GM21367 (cell line): ENCODE measurements around the gene EIF4EBP2.
A peak's percentile ranks its signal among the peaks of the same experiment; 100 is the strongest.

Source experiments
- ATAC-seq: cut with Tn5 transposase; IDR thresholded peaks from one replicate; pipeline ENCODE4 v1.9.1; 2021; ENCODE audit not compliant: unreplicated experiment

Gene EIF4EBP2, protein sequence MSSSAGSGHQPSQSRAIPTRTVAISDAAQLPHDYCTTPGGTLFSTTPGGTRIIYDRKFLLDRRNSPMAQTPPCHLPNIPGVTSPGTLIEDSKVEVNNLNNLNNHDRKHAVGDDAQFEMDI

DNA sequence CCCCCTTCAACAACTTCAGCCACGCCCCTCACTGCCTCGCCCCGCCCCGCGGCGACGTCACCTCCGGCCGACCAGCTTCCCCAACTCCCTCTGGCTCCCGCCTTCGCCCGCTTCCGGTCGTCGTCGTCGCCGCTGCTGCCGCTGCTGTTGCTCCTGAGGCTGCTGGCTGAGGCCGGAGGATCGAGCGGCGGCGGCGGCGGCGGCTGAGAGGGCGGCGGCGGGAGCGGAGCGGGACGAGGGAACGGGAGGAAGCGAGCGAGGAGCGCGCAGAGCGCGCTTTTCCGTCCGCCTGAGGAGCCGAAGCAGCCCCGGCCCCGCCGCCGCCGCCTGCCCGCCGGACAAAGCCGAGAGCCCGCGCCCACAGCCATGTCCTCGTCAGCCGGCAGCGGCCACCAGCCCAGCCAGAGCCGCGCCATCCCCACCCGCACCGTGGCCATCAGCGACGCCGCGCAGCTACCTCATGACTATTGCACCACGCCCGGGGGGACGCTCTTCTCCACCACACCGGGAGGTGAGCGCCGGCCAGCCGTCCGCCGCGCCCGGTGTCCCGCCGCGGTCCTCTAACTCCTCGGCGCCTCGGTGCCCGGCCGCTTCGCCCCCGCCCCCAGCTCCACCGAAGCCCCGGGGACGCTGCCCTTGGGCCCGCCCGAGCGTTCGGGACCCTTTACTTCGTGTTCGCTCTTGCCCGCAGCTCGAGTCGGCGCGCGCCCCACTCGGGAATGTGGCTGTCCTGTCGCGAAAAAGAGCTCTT lies at the start of gene EIF4EBP2:
Gene EIF4EBP2 (plus strand): TSS at position 110 of the 751 bp plus-strand sequence. CDS start 257 bp downstream, at position 367.
- ATAC-seq: peak; percentile 78

DNA sequence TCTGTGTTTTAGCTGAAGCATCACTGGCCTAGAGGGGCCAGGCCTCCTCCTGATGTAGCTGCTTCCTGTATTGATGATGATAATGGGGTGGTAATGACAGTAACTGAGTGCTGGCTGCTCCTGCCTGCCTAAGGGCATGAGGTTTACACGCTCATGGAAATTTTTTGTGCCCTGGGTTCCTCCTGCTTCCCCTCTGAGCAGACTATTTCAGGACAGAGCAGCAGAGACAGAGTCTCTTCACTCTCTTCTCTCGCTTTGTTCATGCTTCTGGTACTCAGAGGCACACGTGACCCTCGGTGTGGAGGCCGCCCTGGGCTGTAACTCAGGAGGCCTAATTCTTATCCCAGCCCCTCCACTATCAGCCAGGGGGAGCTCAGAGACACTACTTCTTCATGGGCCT lies 49.4 kb upstream of the EIF4EBP2 start:
- ATAC-seq: no peak

DNA sequence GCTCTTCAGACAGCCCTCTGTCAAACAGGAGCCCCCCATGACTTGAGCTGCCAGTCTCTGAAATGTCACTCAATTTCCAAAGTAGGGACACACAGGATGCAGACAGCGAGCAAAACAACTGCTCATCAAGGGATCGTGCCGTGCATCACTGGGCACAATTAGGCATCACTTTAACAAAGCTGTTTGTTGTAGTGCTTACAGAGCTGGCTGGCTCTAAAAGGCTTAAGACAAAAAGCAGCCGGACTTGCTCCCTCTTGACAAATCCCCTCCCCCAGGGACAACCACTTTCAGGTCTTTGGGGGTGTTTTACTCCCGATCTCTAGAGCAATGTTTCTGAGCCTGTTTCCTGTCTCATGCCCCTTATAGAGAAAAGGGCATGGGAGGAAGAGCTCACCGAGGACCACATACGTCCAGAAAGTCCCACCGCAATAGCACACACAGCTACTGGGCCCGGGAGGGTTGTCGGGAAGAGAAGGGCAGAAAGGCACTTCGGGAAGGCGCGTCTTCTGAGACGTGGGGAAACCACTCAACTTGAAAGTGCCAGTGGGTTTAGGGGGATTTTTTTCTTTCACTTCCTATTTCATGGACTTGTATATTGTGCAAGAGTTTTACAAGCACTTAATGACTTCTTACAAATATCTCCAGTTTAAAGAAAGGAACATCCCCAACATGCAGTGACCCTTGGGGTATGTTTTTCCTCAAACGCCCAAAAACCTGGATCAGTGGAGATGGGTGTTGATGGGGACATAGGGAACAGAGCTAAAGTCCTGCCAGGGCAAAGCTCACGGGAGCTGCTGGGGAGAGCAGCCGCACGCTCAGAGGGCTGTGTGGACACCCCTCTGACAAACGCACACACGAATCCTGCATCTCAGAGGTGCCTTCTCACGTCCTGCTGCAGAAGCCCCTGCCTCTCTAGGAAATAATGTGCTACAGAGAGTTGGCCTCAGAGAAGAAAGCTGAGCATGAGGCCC lies 48.6 kb upstream of the EIF4EBP2 start:
- peak; percentile 59 for ATAC-seq

DNA sequence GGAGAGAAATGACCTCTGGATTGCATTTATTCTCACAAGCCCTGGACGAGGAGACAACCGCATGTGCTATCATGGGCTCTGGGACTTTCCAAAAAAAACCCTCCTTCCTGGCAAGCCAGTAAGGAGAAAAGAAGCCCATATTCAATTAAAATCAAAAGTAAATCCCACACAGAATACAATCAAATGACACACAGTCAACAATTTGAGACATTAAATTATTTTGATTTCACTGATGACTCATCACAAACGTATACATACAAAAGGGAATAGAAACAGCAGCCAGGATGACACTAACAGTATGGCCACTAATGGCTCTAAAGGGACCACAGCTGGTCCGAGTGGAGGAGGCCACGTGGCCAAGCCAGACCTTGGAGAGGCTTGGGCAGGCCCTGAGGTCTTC lies 46.4 kb upstream of the EIF4EBP2 start:
- ATAC-seq: no peak

DNA sequence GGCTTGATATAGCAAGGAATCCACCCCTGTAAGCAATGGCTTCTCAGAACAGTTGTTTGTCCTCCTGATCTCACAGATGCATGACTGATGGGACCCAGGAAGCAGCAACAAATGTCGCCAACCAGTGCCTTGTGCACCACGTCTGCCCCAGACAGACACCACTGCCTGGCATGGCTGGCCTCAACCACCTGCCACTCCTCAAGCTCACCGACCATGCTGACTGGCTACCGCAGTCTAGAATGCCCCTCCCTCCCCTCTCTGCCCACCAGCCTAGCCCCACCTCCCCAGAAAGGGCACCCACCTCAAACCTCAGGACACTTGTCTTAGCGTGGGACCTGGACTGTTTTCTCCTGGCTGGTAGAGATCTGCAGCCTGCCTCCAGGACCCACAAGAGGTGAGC lies 45.5 kb upstream of the EIF4EBP2 start:
- ATAC-seq: no peak

DNA sequence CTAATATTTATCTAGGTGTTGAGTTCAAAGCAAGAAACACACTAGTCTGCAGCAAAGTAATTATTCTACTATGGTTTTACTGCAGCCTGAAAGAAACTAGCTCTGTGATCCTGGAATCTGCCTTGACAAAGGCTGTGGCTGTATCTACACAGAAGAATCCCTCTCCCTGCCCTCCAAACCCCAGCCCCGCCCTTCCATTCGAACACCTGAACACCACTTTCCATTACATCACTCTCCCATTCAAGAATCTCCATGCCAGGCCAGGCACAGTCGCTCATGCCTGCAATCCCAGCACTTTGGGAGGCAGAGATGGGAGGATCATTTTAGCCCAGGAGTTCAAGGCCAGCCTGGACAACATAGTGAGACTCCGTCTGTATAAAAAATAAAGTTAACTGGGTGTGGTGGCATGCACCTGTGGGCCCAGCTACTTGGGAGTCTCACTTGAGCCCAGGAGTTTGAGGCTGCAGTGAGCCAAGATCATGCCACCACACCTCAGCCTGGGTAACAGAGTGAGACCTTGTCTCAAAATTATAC lies 44.9 kb upstream of the EIF4EBP2 start:
- ATAC-seq: no peak

GRCh38 chr10:70360215-70360614 lies 43.7 kb upstream of the EIF4EBP2 start:
- ATAC-seq: no peak

- no peak for ATAC-seq
Measured at GRCh38 chr10:70362328-70362727, 41.6 kb upstream of the EIF4EBP2 start.

GRCh38 chr10:70363292-70363691 lies 40.7 kb upstream of the EIF4EBP2 start:
- no peak for ATAC-seq

DNA sequence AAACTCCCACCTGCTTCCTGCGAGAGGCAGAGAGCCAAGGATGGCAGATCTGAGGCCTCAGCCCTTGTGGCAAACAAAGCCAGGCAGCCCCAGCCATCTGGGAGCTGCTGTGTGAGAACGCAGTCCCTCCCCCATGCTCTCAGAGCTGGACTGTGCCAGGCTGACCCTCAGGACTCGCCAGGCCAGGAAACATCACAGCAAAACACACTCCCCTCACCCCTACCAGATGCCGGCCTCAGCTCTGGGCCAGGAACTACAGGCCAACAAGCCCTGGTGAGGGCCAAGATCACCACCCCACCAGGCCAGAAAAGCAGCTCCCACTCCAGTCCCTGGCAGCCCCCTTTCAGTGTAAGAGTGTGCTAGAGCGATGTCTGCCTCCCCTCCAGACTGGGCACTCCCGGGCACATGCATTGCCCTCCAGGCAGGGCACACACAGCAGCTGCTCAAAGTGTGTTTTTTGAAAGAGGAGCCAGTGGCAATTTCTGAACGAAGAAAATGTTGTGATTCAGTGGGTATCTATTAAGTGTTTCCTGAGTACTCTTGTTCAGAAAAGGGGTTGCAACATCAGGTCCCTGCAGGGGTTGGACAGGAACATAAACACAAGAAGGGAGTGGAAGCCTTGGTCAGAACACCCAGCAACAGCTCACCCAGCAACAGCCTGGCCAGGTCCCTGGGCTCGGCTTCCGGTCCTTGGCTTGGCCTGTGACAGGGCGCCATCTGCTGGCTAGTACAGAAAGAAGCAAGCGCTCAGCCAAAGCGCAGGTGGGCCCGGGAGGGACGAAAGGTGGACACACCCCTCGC lies 39.8 kb upstream of the EIF4EBP2 start:
- ATAC-seq: peak; percentile 89

- ATAC-seq: no peak
Measured at GRCh38 chr10:70364772-70365091, 39.2 kb upstream of the EIF4EBP2 start.

- ATAC-seq: no peak
Measured at GRCh38 chr10:70367195-70367796, 36.6 kb upstream of the EIF4EBP2 start.

GRCh38 chr10:70368774-70369482 lies 35.0 kb upstream of the EIF4EBP2 start:
- no peak for ATAC-seq

DNA sequence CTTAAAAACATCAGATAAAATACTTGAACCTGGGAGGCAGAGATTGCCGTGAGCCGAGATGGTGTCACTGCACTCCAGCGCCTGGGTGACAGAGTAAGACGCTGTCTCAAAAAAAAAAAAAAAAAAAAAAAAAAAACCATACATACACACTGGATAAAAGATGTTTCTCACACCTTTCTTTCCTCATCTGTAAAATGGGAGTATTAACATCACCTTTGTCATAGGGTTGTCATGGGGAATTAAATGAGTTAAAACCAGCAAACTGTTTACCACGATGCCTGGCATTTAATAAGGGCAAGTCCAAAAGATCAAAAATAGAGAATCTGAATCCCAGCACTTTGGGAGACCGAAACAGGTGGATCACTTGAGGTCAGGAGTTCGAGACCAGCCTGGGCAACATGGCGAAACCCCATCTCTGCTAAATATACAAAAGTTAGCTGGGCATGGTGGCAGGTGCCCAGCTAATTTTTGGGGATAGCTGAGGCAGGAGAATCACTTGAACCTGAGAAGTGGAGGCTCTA lies 34.4 kb upstream of the EIF4EBP2 start:
- no peak for ATAC-seq

- no peak for ATAC-seq
Measured at GRCh38 chr10:70370766-70371165, 33.2 kb upstream of the EIF4EBP2 start.

DNA sequence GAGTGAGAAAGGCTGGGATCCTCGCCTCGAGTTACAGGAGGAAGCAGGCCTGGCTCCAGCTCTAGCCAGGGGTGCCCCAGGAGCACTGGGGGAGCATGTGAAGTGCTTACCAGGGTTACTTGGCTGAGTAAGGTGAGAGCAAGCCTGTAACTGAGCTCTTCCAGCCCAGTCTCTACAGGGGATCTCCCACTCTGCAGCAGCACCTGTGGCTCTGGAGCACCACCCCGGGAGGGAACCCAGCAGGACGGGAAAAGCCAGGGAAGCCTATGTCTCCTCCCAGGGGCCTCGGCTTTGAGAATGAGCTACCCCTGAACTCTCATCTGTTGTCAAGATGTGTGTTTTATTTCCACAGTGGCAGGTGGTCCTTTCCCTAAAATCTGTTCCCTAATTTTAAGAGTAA lies 32.1 kb upstream of the EIF4EBP2 start:
- no peak for ATAC-seq

DNA sequence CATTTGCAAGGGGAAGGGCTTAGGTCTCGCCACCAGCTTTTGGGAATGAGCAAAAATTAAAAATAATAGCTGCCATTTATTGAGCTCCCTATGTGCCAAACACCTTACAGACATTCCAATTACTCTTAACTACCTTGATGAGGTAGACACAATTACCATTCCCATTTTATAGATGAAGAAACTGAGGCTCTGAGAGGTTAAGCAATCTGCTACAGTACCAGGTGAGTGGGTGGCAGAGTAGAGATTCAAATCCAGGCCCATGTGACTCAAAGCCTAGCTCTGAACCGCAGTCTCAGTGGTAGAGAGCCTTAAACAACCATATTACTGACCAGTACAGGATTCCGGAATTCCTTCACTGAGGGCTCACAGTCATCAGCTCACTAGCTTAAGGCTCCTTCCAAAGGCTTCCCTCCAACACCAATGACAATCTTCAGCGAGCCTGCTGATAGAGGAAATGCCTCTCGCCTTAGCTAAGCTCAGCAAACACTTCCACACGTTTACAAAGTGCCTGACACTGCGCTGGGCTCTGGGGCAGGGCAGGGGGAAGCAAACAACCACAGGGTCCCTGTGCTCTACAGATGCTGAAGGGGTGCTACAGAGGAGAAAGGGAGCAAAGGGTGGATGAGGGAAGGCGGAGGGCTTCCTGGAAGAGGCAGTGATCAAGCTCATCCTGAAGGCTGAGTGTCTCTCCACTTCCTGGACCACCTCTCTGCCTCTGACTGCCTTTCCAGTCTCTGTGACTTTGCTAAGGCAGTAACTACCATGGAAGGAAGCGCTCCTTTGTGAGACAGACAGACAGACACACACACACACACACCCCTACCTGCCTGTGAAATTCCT lies 28.9 kb upstream of the EIF4EBP2 start:
- no peak for ATAC-seq
